Activated CD4-positive, alpha-beta T cell treated with anti-CD3 and anti-CD28 coated beads, Interleukin-2, amount 10 ng/mL, durations not matched to agents 7 days and 5 days (primary cell): Measurements from ENCODE around the gene CCDC138. TPM values are rescaled to one million over a fixed set of nuclear protein-coding genes. Genes with fewer than 3 reads are reported as not detected.

ENCODE experiments used
- CTCF ChIA-PET: fragments of 350-600 bp; sonication (Branson Sonifier 250); formaldehyde crosslinking; loops from one replicate; lab custom pipeline; 2021; ENCODE audit warnings: antibody characterized with exemption; lab: Charles Lee
- POLR2A ChIA-PET: fragments of 350-600 bp; sonication (Branson Sonifier 250); formaldehyde crosslinking; loops from one replicate; lab custom pipeline; 2021; ENCODE audit warnings: antibody characterized with exemption; lab: Charles Lee
- DNase-seq: peaks from one replicate; pipeline ENCODE4 v3.0.0-alpha.2; 2020
- H3K27ac Mint-ChIP-seq: one replicate; pipeline ENCODE4 v1.8.0; 2021; ENCODE audit warnings: mild to moderate bottlenecking, moderate library complexity, mixed read lengths
- H3K27me3 Mint-ChIP-seq: one replicate; pipeline ENCODE4 v1.8.0; 2021; ENCODE audit warnings: mixed read lengths
- H3K36me3 Mint-ChIP-seq: one replicate; pipeline ENCODE4 v1.8.0; 2021; ENCODE audit warnings: low read depth, mixed read lengths
- H3K4me1 Mint-ChIP-seq: one replicate; pipeline ENCODE4 v1.8.0; 2021; ENCODE audit warnings: mixed read lengths
- H3K4me3 Mint-ChIP-seq: one replicate; pipeline ENCODE4 v1.8.0; 2021; ENCODE audit warnings: mild to moderate bottlenecking, moderate library complexity, mixed read lengths
- H3K9me3 Mint-ChIP-seq: one replicate; pipeline ENCODE4 v1.8.0; 2021; ENCODE audit warnings: mixed read lengths
- total RNA-seq, 2 experiments: library from RNA; stranded (reverse); gene quantifications; one replicate each; pipeline ENCODE4 v1.2.3, GENCODE V29; 2021

CCDC138 gene
- total RNA-seq, 2 experiments from 2014 or later, result 12.1 to 12.8 TPM

- no peak for DNase-seq
- H3K27ac Mint-ChIP-seq, result no peak overlapping the region
- no peaks in the 10 kb centered on the region for H3K36me3 Mint-ChIP-seq
- no peaks in the 10 kb centered on the region for H3K27me3 Mint-ChIP-seq
- H3K9me3 Mint-ChIP-seq, result no peaks in the 10 kb centered on the region
- H3K4me3 Mint-ChIP-seq, result no peak overlapping the region
- H3K4me1 Mint-ChIP-seq, result no peaks in the 10 kb centered on the region
- CTCF ChIA-PET, result no interaction called here
- POLR2A ChIA-PET, result no interaction called here
Observed at GRCh38 chr2:108925735-108926134, 139.2 kb downstream of the CCDC138 start.

Other genes starting within 250 kb of the CCDC138 start
- gene RANBP2, start 67.3 kb upstream of the CCDC138 start, total RNA-seq, result 10 to 100 TPM; 46.9 to 52.0 TPM
- under 1 TPM; 0.87 TPM for gene EDAR, start 202.4 kb downstream of the CCDC138 start, total RNA-seq